Activated T-helper 1 cell treated with Interleukin-2 at 50 U/mL for 16 hours (primary cell): ENCODE results near the gene STK38L.

Source experiments
- DNase-seq: peaks from one replicate; pipeline ENCODE4 v3.0.0-alpha.2; 2020; ENCODE audit warnings: low read depth

STK38L gene

GRCh38 chr12:27319848-27320247 lies 75.8 kb downstream of the STK38L start:
- DNase-seq = no peak

DNA sequence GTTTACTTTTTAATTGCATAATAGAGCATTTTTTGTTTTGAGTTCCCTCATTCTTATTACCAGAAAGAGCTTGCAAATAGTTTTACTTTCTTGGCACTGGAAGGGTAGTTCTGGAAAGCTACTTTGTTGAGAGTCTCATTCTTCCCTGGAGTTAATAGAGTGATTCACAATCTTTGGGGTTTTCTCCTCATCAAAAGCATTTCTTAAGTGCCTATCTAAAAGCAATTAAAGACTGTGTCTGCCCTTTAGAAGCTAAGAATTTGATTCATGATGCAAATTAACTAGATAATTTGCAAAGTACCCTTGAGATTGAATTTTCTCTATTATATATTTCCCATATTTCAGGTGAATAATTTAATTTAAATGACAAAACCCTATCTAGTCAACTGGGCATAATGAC lies 80.4 kb downstream of the STK38L start:
- no peak for DNase-seq

DNA sequence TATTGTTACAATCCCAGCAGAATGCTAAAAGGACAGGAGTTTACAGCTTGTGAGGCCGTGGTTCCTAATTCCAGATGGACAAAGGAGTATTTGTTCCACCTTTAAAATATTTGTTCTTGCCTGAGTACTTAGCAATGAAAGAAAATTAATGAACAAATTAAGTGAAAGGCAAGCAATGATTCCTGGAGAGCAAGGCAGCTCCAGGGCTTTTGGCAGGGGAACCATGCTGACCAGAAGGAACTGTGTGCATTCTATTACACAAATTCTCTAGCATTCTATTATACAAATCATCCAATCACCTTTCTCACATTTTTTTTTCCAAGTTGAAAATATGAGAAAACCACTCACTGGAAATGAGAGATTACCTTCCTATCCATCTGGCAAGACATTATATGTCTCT lies 86.8 kb downstream of the STK38L start:
- no peak for DNase-seq

DNA sequence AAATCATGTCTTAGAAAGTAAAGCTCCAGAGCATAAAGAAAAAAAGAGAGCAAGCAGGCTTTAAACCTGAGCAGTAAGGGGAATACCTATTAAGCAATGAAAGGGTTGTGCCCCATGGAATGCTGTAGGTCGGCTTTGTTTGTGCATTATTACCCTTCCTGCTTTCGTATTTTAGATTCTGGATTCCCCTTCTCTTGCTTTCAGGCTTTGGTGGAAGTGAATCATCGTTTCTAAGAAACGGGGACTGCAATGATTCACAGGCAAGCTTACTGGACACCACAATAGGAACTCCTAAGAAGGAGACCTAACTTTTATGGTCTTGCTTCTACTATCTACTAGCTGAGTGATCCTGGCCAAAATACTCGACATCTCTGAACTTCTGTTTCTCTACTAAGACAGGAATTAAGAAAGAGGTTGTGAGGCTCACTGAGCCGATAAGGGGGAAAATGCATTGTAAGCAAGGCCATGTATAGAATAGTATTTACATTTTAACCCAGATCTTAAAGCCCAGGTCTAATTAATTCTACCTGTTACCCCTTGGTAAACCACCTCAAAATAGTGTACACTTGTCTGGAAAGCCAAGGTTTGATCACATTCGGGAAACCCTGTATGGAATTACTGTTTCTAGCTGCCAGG lies 87.3 kb downstream of the STK38L start:
- DNase-seq = no peak

GRCh38 chr12:27331927-27332324 lies 87.8 kb downstream of the STK38L start:
- no peak for DNase-seq

DNA sequence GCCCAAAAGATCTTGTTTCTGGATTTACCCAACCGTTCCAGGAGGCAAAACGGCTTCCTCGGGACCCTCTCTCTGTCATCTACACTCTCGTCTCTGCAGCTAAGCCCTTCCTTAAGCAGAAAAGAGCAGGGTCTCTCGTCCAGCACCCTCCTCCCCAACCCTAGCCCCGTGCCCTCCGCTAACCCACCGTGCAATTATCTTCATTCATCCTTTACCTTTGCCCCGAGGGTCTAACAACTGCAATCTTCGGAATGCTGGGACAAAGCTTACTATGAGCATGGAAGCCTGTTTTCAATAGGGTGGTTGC lies 88.3 kb downstream of the STK38L start:
- no peak for DNase-seq

- peak; percentile 1 for DNase-seq
These were observed 88.8 kb downstream of the STK38L start, which contains the start of gene BMAL2 for GRCh38 chr12:27332714-27333402. Gene BMAL2 (plus strand): TSS chr12:27332836. CDS start chr12:27333073, 237 bp downstream.

DNA sequence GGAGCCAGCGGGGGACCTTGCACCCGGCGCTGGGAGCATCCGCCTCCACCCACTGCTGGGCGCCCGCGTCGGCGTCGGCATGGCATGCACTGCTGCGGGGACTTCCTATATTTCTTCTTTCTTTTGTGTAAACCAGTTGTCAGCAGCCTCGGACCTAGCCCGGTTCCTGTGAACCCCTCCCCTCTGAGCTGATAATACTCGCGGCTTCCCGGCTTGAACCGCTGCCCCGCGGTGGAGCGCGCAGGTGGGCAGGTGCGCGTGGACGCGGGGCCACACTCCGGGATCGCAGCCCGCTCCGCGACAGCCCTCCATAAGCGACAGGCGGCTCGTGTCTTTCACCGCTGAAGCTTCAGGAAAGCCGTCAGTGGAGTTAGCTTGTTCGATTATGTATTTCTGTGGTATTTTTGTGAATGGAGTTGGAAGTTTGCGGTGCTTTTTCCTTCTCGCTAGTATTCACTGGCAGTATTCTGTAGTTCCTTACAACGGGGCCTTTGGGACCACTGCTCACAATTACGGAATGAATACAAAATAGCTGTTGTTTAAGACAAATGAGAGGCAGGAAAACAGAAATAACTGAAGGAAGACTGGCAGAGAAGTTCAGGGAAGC lies 89.4 kb downstream of the STK38L start:
- DNase-seq = no peak

- no peak for DNase-seq
These were observed 90.1 kb downstream of the STK38L start for GRCh38 chr12:27334042-27334720.

- DNase-seq = no peak
These were observed 90.6 kb downstream of the STK38L start for GRCh38 chr12:27334721-27335082.

DNA sequence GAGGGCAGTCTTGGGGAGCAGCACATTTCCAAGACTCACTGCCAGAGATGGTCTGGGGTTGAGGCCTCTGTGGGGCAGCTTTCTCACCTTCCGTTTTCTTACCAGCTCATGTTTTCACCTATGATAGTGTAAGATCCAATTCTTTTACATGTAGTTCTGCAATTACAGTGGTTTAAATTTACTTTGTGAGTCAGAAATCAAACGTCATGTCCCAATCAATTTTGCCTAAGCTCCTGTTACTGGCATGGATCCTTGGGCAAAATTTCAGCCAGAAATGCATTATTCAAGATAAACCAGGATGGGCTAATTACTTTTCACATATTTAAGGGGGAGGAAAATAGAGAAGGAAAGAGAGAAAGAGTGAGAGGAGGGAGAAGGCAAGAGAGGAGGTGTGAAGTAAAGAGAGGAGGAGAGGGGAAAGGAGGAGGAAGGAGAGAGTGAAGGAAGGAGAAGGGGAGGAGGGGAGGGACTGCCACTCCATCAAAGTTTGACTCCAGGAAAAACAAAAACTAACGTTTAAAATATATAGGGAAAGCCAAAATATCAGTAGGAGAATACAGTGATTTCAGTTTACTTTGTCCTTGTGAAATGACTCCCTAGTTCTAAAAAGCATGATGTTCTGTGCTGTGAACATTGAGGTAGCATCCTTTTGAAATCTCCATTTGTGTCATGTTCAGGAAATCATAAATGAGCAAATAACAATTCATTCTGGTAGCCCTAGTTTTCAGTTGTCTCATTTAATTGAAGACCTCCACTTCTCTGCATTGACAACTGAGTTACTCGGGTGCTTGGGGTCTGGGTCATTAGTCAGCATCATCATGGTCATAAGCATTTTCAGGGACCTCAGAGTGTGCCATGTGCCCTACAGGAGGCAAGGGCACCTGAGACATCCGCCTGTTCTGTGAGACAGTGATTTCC lies 91.5 kb downstream of the STK38L start:
- DNase-seq = no peak

DNA sequence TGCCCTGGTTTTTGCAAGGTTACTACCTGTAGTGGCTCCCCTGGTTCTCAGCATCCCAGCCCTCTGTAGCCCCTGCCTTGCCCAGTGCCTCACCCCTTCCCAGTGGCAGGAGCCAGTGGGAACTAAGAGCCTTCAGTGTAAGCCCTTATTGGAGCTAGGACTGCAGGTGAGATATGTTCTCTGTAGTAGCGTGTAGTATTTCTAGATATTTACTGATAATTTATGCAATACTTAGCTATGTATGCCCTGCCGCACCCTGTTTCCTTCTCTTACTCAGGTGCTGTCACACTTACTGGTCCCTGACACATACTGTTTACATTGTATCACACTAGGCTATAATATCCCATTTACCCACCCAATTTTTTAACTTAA lies 92.2 kb downstream of the STK38L start:
- DNase-seq = no peak

DNA sequence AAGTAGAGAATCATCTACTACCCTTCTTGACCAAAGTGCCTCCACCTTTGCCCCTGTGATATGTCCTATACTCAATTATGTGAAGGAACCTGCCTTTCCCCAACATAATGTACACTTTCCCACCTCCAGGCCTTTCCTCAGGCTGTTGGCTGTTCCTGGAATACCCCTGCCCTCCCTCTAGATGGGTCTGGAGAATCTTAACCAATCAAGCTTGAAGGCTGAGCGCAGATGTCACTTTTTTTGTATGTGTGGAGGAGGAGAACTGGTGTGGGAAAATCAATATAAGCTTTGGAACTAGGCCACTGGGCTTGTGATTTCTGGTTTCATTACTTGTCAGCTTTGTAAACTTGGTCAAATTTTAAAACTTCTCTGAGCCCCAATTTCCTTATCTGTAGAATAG lies 93.3 kb downstream of the STK38L start:
- DNase-seq = no peak

- no peak for DNase-seq
These were observed 94.4 kb downstream of the STK38L start for GRCh38 chr12:27338473-27338872.

GRCh38 chr12:27340971-27341370 lies 96.9 kb downstream of the STK38L start:
- DNase-seq = no peak

- no peak for DNase-seq
These were observed 98.5 kb downstream of the STK38L start for GRCh38 chr12:27342536-27342935.

- no peak for DNase-seq
These were observed 99.3 kb downstream of the STK38L start for GRCh38 chr12:27343255-27344000.

DNA sequence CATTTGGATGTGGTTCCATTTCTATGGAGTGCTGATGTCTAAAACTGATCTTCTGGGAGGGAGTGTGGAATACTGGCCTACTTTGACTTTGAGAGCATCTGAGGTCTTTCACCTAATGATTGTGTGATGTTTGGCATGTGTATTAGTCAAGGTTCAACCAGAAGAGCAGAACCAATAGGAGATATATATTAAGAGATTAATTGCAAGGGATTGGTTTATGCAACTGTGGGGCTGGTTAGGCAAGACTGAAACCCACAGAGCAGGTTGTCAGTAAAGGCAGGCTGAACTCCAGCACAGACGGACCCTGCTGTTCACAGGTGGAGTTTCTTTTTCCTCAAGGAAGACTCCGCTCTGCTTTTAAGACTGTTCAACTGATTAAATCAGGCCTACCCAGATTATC lies 100.2 kb downstream of the STK38L start:
- no peak for DNase-seq

GRCh38 chr12:27344760-27345159 lies 100.7 kb downstream of the STK38L start:
- DNase-seq = no peak

DNA sequence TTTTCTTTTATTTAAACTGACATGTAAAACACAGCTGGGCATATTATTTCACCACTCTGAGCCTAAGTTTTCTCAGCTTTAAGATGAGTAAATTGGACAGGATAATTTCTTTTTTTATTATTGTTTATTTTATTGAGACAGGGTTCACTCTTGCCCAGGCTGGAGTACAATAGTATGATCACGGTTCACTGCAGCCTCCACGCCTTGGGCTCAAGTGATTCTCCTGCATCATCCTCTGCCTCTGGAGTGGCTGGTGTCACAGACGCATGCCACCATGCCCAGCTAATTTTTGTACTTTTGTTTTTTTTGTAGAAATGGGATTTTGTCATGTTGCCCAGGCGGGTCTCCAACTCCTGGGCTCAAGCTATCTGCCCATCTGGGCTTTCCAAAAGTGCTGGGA lies 101.3 kb downstream of the STK38L start:
- no peak for DNase-seq

DNA sequence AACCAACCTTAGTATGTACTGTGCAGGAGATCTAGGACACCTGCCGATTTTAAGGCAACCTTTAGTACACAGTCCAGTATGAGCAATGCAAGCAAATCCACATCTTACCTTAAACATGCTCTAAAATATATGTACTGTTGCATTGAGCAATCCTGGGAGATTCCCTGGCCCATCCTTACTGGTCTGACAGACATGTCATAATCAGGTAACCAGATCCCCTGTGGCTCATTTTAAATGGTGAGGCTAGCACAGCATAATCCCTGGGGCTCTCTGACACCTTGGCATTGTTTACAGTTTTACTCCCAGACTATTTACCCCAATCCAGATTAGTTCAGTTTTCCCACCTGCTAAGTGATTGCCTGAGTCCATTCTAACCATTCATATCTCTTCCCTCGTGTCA lies 103.7 kb downstream of the STK38L start:
- no peak for DNase-seq
